ENCODE measurements around the gene CPNE4.

- TF ChIP-seq CTCF (IDR thresholded peaks at IDR 0.05) (no peak), POLR2A (IDR thresholded peaks at IDR 0.05) (no peak)
Measured at GRCh38 chr3:131591394-131592014, 443.3 kb downstream of the CPNE4 start.
